Panc1 (cell line): Measurements from ENCODE around the gene CFDP1. TPM values are rescaled to one million over a fixed set of nuclear protein-coding genes. Genes with fewer than 3 reads are reported as not detected.

Experiments used
- ATAC-seq: fragments of 200-7000 bp; cut with Tn5 transposase; 2 replicates; pipeline ENCODE4 v1.9.1; 2020; ENCODE audit warnings: mild to moderate bottlenecking, moderate library complexity
- BruUV-seq: library from RNA; stranded (reverse); fragments of 400-500 nt; replicated peaks from 2 replicates; lab custom pipeline; 2021; lab: Mats Ljungman, UMichigan
- CTCF ChIA-PET: fragments of 300-600 bp; sonication (Branson Sonifier 250); formaldehyde crosslinking; loops from one replicate; lab custom pipeline; 2022; ENCODE audit warnings: antibody characterized with exemption; lab: Charles Lee
- POLR2A ChIA-PET: fragments of 300-600 bp; sonication (Branson Sonifier 250); formaldehyde crosslinking; loops from one replicate; lab custom pipeline; 2022; ENCODE audit warnings: antibody characterized with exemption; lab: Charles Lee
- DNase-seq: peaks from one replicate; pipeline ENCODE4 v3.0.0-alpha.2; 2010; ENCODE audit warnings: low read depth, low spot score
- H3K27ac ChIP-seq: 2 replicates; pipeline ENCODE4 v1.5.1; 2011; ENCODE audit warnings: mild to moderate bottlenecking, low read length, inconsistent platforms
- H3K27me3 ChIP-seq: fragments of 200-500 bp; sonication (Bioruptor generic); 2 replicates; pipeline ENCODE4 v1.6.0; 2014; ENCODE audit warnings: low read length, inconsistent platforms; ENCODE audit not compliant: control insufficient read depth, insufficient read depth
- H3K36me3 ChIP-seq: fragments of 200-500 bp; sonication (Bioruptor generic); 2 replicates; pipeline ENCODE4 v1.5.1; 2014; ENCODE audit warnings: inconsistent platforms, mild to moderate bottlenecking, low read length, moderate library complexity; ENCODE audit not compliant: control insufficient read depth, insufficient read depth
- H3K4me1 ChIP-seq: 2 replicates; pipeline ENCODE4 v1.5.1; 2011; ENCODE audit warnings: inconsistent platforms, mild to moderate bottlenecking, low read length, moderate library complexity; ENCODE audit not compliant: control insufficient read depth, insufficient read depth
- H3K4me3 ChIP-seq, 2 experiments: 2 replicates each; pipeline ENCODE4 v1.5.1; 2011 to 2012; ENCODE audit warnings: low read depth in 2 of 2, low read length in 2 of 2, mild to moderate bottlenecking in 2 of 2, inconsistent platforms in 1 of 2, moderate library complexity in 1 of 2
- H3K9me3 ChIP-seq: fragments of 200-500 bp; sonication (Bioruptor generic); 2 replicates; pipeline ENCODE4 v1.5.1; 2014; ENCODE audit warnings: low read depth, mild to moderate bottlenecking, inconsistent platforms, low read length, moderate library complexity; ENCODE audit not compliant: control insufficient read depth, insufficient read depth
- CTCF ChIP-seq: fragments of 450-650 bp; IDR thresholded peaks from 2 replicates; pipeline ENCODE4 v1.5.1; 2017; ENCODE audit warnings: mild to moderate bottlenecking
- POLR2AphosphoS5 ChIP-seq: IDR thresholded peaks from 2 replicates; pipeline ENCODE4 v1.6.1; 2012; ENCODE audit warnings: mild to moderate bottlenecking, low read depth, low read length, moderate library complexity
- SIN3A ChIP-seq: IDR thresholded peaks from 2 replicates; pipeline ENCODE4 v1.6.1; 2012; ENCODE audit warnings: low read depth, mild to moderate bottlenecking, low read length, moderate library complexity, borderline replicate concordance; ENCODE audit not compliant: insufficient read depth
- TCF7L2 ChIP-seq: IDR thresholded peaks from 2 replicates; pipeline ENCODE4 v1.6.1; 2011; ENCODE audit warnings: mild to moderate bottlenecking, low read depth, low read length, inconsistent platforms
- in situ Hi-C: cut with HindIII; loops from 2 replicates; pipeline ENCODE4 v1.10.0; 2016; ENCODE audit warnings: low sequenced_read_pairs, low pct_unique_long_range_greater_than_20kb
- intact Hi-C: fragments of 100-400 bp; cut with micrococcal nuclease; formaldehyde crosslinking; loops from one replicate; pipeline ENCODE4 v1.10.0; 2022; ENCODE audit not compliant: unreplicated experiment
- total RNA-seq: library from RNA; stranded (reverse); gene quantifications from one replicate; pipeline ENCODE4 v1.2.1, GENCODE V29; 2021; ENCODE audit not compliant: unreplicated experiment
- TF ChIP-seq, protein P1 (sequence below), 2 experiments: IDR thresholded peaks; 2 replicates each; pipeline ENCODE4 v1.6.1; 2011 to 2012; ENCODE audit warnings: low read depth in 2 of 2, control low read depth in 1 of 2, low read length in 1 of 2, mild to moderate bottlenecking in 1 of 2, moderate library complexity in 1 of 2; ENCODE audit not compliant: insufficient read depth in 1 of 2

CFDP1 gene
- total RNA-seq, 1 experiment from 2014 or later = 25.7 TPM

DNA sequence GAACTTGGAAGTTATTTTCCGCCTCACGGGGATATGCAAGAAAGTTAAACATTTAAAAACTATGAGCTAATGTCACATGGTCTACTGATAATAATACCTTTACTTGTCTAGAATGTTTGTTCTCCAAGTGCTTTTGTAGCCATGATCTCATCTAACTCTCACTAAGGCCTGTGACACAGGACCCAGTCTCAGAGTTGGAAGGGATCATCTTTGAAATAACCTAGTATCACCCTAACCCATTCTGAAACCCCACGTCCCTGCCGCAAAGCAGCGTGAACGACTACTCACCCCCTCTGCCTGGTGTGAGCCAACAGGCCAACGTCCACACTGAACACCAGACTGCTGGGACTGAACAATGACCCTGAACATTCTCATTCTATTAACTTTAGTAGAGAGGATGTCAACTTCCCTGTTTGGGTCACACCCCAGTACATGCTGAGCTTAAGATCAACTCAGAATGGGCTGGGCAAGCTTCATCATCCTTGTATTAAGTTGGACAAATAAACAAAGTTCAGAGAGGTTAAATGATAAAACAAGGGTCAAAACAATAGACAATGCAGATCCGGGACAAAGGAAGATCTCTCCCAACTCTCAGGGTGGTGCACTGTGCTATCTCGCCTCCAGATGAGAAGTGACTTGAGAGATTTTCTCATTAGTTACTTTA, 127.1 kb downstream of the CFDP1 start:
- Histone ChIP-seq H3K9me3 (no peaks in the 10 kb centered on the region), H3K27ac (peak overlapping the region; percentile 92), H3K4me3 (no peak overlapping the region), H3K27me3 (no peaks in the 10 kb centered on the region), H3K36me3 (no peaks in the 10 kb centered on the region; the same call in 1 of the 2 replicates), H3K4me1 (peaks cover 34% of the 10 kb centered on the region)
- ATAC-seq (peak; percentile 45), DNase-seq (no peak)
- in situ Hi-C loops = no loop called here
- BruUV-seq = no TSS peak
- ChIA-PET POLR2A (interaction anchor here (0.6 to 1.5 kb wide), 2 partner anchors 17 to 61 kb away, joined by 4 to 6 read pairs; no protein-coding TSS in a partner anchor), CTCF (no interaction called here)
- TF ChIP-seq POLR2AphosphoS5 (no peak), CTCF (no peak), TCF7L2 (no peak), SIN3A (no peak)
- TF ChIP-seq, protein P1, sequence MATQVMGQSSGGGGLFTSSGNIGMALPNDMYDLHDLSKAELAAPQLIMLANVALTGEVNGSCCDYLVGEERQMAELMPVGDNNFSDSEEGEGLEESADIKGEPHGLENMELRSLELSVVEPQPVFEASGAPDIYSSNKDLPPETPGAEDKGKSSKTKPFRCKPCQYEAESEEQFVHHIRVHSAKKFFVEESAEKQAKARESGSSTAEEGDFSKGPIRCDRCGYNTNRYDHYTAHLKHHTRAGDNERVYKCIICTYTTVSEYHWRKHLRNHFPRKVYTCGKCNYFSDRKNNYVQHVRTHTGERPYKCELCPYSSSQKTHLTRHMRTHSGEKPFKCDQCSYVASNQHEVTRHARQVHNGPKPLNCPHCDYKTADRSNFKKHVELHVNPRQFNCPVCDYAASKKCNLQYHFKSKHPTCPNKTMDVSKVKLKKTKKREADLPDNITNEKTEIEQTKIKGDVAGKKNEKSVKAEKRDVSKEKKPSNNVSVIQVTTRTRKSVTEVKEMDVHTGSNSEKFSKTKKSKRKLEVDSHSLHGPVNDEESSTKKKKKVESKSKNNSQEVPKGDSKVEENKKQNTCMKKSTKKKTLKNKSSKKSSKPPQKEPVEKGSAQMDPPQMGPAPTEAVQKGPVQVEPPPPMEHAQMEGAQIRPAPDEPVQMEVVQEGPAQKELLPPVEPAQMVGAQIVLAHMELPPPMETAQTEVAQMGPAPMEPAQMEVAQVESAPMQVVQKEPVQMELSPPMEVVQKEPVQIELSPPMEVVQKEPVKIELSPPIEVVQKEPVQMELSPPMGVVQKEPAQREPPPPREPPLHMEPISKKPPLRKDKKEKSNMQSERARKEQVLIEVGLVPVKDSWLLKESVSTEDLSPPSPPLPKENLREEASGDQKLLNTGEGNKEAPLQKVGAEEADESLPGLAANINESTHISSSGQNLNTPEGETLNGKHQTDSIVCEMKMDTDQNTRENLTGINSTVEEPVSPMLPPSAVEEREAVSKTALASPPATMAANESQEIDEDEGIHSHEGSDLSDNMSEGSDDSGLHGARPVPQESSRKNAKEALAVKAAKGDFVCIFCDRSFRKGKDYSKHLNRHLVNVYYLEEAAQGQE (IDR thresholded peaks at IDR 0.05; ENCODE audit: insufficient read depth in 1 of 2, low read depth in 2 of 2, low read length in 1 of 2) = no peak
- intact Hi-C loops = no loop called here

DNA sequence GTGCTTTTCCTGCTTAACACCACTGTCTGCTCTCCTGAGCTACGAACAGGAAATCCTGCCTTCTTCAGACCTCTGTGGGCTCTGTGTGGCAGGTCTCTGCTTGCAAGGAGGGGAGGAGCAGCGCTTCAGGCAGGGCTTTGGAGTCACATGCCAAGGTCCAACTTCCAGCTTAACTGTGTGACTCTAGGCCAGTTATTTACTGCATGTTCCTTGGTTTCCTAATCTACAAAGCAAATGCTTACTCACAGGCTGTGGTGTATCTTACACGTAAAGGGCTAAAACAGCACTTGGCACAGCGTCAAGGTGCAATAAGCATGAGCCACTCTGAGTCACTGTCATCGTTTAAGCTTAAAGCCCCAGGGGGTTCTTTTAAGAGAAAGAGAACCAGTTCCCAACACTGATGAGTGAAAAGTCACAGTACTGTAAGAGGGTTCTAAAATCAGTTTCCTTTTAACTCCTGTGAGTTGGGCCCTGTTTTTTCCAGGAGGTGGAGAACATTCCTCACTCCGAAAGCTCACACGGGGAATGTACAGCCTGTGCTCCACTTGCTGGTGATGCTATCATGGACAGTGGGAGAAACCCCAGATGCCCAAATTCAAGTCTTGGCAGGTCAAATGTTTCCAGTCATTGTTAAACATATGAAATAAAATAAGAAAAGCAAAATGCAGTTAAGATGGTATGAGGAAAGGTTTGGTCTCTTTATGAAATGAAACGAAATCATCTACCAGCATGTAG, 127.8 kb downstream of the CFDP1 start:
- intact Hi-C loops = no loop called here
- no peaks in the 10 kb centered on the region; the same call in 1 of the 2 replicates for H3K36me3 ChIP-seq
- H3K9me3 ChIP-seq = no peaks in the 10 kb centered on the region
- no peak overlapping the region; a peak in 1 of 4 replicates for H3K4me3 ChIP-seq
- no peaks in the 10 kb centered on the region for H3K27me3 ChIP-seq
- no TSS peak for BruUV-seq
- peak; percentile 97 for DNase-seq
- H3K4me1 ChIP-seq = peaks cover 34% of the 10 kb centered on the region
- POLR2A ChIA-PET = interaction anchor here (0.6 to 1.5 kb wide), 2 partner anchors 18 to 60 kb away, joined by 4 to 6 read pairs; no protein-coding TSS in a partner anchor
- CTCF ChIA-PET = no interaction called here
- H3K27ac ChIP-seq = peak overlapping the region; percentile 92
- TF ChIP-seq SIN3A (0 out of 2 replicates have a peak, but pooled peaks have one; percentile 63), POLR2AphosphoS5 (peak; percentile 80; the same call in 1 of the 2 replicates), CTCF (no peak), TCF7L2 (no peak)
- TF ChIP-seq, protein P1 (IDR thresholded peaks at IDR 0.05; ENCODE audit: insufficient read depth in 1 of 2, low read depth in 2 of 2, low read length in 1 of 2) = no peak
- ATAC-seq = peak; percentile 95
- in situ Hi-C loops = no loop called here
